ENCODE measurements around the gene TLCD1. TPM values are rescaled to one million over a fixed set of nuclear protein-coding genes. Genes with fewer than 3 reads are reported as not detected.

Gene TLCD1
- total RNA-seq, 2 donors from 2014 or later, result 5.7 to 20.4 TPM

DNA sequence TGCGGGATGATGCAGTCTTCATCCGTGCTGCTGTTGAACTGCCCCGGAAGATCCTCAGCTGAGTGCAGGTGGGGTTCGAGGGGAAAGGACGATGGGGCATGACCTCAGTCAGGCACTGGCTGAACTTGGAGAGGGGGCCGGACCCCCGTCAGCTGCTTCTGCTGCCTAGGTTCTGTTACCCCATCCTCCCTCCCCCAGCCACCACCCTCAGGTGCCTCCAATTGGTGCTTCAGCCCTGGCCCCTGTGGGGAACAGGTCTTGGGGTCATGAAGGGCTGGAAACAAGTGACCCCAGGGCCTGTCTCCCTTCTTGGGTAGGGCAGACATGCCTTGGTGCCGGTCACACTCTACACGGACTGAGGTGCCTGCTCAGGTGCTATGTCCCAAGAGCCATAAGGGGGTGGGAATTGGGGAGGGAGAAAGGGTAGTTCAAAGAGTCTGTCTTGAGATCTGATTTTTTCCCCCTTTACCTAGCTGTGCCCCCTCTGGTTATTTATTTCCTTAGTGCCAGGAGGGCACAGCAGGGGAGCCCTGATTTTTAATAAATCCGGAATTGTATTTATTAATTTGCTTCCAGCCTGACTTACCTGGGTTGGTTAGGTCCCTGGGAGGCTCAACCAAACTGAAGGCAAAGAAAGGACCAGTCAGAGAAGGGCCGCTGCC, 23.6 kb upstream of the TLCD1 start:
- no peak for DNase-seq
- peak overlapping the region in 1 of 2 donors; percentile 76 for H3K9ac ChIP-seq (ENCODE audit: low read depth in 2 of 2, low read length in 2 of 2)
- H3K4me1 ChIP-seq, result peaks cover 23% of the 10 kb centered on the region
- peaks cover 11% of the 10 kb centered on the region for H3K36me3 ChIP-seq
- H3K4me3 ChIP-seq, result no peak overlapping the region
- H3K27ac ChIP-seq, result peak overlapping the region; percentile 62
- TF ChIP-seq CTCF (IDR thresholded peaks at IDR 0.05), result no peak
- H3K27me3 ChIP-seq, result no peaks in the 10 kb centered on the region
- no peaks in the 10 kb centered on the region for H3K9me3 ChIP-seq
- intact Hi-C loops (cut with DNase I), result loop anchor here (2.0 to 10.0 kb wide), 2 partner anchors 23 to 65 kb away; partner anchors contain the start of gene TLCD1

DNA sequence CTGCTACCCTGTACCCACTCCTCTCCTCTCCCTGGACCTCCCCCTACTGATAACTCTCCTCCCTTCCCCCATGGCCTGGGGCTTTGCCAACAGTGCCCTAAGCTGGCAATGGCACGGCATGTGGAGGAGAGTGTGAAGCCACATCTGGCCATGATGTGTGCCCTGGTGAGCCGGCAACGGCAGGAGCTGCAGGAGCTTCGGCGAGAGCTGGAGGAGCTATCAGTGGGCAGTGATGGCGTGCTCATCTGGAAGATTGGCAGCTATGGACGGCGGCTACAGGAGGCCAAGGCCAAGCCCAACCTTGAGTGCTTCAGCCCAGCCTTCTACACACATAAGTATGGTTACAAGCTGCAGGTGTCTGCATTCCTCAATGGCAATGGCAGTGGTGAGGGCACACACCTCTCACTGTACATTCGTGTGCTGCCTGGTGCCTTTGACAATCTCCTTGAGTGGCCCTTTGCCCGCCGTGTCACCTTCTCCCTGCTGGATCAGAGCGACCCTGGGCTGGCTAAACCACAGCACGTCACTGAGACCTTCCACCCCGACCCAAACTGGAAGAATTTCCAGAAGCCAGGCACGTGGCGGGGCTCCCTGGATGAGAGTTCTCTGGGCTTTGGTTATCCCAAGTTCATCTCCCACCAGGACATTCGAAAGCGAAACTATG, 23.0 kb upstream of the TLCD1 start:
- Histone ChIP-seq H3K27ac (peak overlapping the region; percentile 62), H3K4me1 (peaks cover 23% of the 10 kb centered on the region), H3K9ac (ENCODE audit: low read depth in 2 of 2, low read length in 2 of 2) (peak overlapping the region in 1 of 2 donors; percentile 76), H3K9me3 (no peaks in the 10 kb centered on the region), H3K4me3 (no peak overlapping the region), H3K36me3 (peaks cover 11% of the 10 kb centered on the region), H3K27me3 (no peaks in the 10 kb centered on the region)
- DNase-seq, result no peak
- TF ChIP-seq CTCF (IDR thresholded peaks at IDR 0.05), result no peak
- intact Hi-C loops (cut with DNase I), result no loop called here

GRCh38 chr17:28747801-28748750, 22.0 kb upstream of the TLCD1 start:
- intact Hi-C loops (cut with DNase I), result no loop called here
- peaks cover 11% of the 10 kb centered on the region for H3K36me3 ChIP-seq
- H3K27ac ChIP-seq, result peak overlapping the region; percentile 95
- no peak for DNase-seq
- no peak overlapping the region for H3K4me3 ChIP-seq
- peak overlapping the region; percentile 3 to 85 for H3K9ac ChIP-seq (ENCODE audit: low read depth in 2 of 2, low read length in 2 of 2)
- TF ChIP-seq CTCF (IDR thresholded peaks at IDR 0.05), result no peak
- no peaks in the 10 kb centered on the region for H3K9me3 ChIP-seq
- no peaks in the 10 kb centered on the region for H3K27me3 ChIP-seq
- H3K4me1 ChIP-seq, result peaks cover 23% of the 10 kb centered on the region

DNA sequence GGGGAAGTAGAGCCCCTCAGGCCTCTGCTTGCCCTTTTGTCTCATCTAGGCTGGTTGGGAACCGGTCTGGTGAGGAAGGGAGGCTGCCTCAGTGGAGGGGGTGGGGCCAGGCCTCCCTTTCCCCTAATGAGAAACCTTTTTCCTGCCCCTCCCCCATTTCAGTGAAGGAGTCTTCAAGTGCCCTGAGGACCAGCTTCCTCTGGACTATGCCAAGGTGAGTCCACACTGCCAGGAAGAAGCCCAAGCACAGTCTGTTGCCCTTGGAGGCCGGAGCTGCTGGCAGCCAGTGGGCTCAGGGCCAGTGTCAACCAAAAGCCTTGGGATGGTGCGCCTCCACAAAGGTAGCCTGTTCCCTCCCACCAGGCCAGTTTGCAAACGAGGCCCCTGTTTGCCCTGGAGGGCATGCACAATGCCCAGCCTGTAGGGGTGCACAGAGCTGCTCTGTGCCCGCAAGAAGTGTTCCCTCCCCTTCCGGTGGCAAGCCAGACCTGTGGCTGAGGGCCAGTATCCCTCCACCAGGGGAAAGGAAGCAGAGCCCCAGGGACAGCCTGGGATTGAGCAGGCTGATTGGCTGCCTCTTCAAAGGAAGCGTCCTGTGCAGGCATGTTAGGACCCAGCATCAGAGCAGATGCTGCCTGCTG, 21.1 kb upstream of the TLCD1 start:
- no peak for TF ChIP-seq CTCF (IDR thresholded peaks at IDR 0.05)
- H3K9me3 ChIP-seq, result no peaks in the 10 kb centered on the region
- DNase-seq, result peak; percentile 84
- peaks cover 29% of the 10 kb centered on the region for H3K4me1 ChIP-seq
- no peak overlapping the region for H3K4me3 ChIP-seq
- H3K36me3 ChIP-seq, result peaks cover 11% of the 10 kb centered on the region
- intact Hi-C loops (cut with DNase I), result no loop called here
- no peaks in the 10 kb centered on the region for H3K27me3 ChIP-seq
- peak overlapping the region; percentile 95 for H3K27ac ChIP-seq
- H3K9ac ChIP-seq (ENCODE audit: low read depth in 2 of 2, low read length in 2 of 2), result peak overlapping the region; percentile 64 to 85

GRCh38 chr17:28746611-28747050, 20.6 kb upstream of the TLCD1 start:
- Histone ChIP-seq H3K27ac (peak overlapping the region; percentile 95), H3K27me3 (no peaks in the 10 kb centered on the region), H3K9me3 (no peaks in the 10 kb centered on the region), H3K4me3 (no peak overlapping the region), H3K9ac (ENCODE audit: low read depth in 2 of 2, low read length in 2 of 2) (peak overlapping the region; percentile 81 to 85), H3K4me1 (peaks cover 29% of the 10 kb centered on the region), H3K36me3 (peaks cover 11% of the 10 kb centered on the region)
- intact Hi-C loops (cut with DNase I), result no loop called here
- peak; percentile 92 for DNase-seq
- TF ChIP-seq CTCF (IDR thresholded peaks at IDR 0.05), result no peak
